Measurements from ENCODE around the gene ANXA8L1. TPM values are rescaled to one million over a fixed set of nuclear protein-coding genes. Genes with fewer than 3 reads are reported as not detected.
"Not testable (repeated sequence)": the region's sequence is repeated elsewhere in the genome, so short reads cannot be mapped to it uniquely, and the experiment has no call there.

ANXA8L1 gene
- total RNA-seq, 1 experiment from 2014 or later, result not detected

GRCh38 chr10:46378108-46378507 lies 2.5 kb downstream of the ANXA8L1 start:
- H3K27ac ChIP-seq (ENCODE audit: low read depth, low read length); H3K4me2 ChIP-seq (ENCODE audit: low read length); intact Hi-C loops (cut with micrococcal nuclease); H3K4me3 ChIP-seq (replicated peaks in 1 of 2; ENCODE audit: low read depth in 1 of 2, low read length in 2 of 2); H4K20me1 ChIP-seq (ENCODE audit: insufficient read depth); H3K79me2 ChIP-seq (ENCODE audit: insufficient read depth, low read length); H3K36me3 ChIP-seq (ENCODE audit: control insufficient read depth in 1 of 2, insufficient read depth in 2 of 2, low read length in 2 of 2); H3K9ac ChIP-seq (ENCODE audit: low read length); DNase-seq (ENCODE audit: low read depth, low spot score); CTCF ChIA-PET; RAD21 ChIA-PET (ENCODE audit: low non-redundant PET in 1 of 2, low total read pairs in 2 of 2, uncharacterized antibody in 2 of 2, unreplicated experiment in 2 of 2); H3K27me3 ChIP-seq (ENCODE audit: insufficient read depth, low read length); H3K9me2 ChIP-seq (ENCODE audit: insufficient read depth); BruUV-seq (replicated peaks); H2AFZ ChIP-seq (ENCODE audit: low read depth, low read length, poor library complexity, severe bottlenecking); POLR2A ChIA-PET; H3K9me3 ChIP-seq (ENCODE audit: control insufficient read depth in 1 of 2, insufficient read depth in 1 of 2, low read depth in 1 of 2, low read length in 2 of 2); H3K4me1 ChIP-seq (ENCODE audit: control insufficient read depth in 1 of 2, insufficient read depth in 2 of 2, low read length in 2 of 2): not testable (repeated sequence)
- ATAC-seq, result peak; percentile 91

- H3K27ac ChIP-seq (ENCODE audit: low read depth, low read length); H3K36me3 ChIP-seq (ENCODE audit: control insufficient read depth in 1 of 2, insufficient read depth in 2 of 2, low read length in 2 of 2); intact Hi-C loops (cut with micrococcal nuclease); H3K4me2 ChIP-seq (ENCODE audit: low read length); H3K9me3 ChIP-seq (ENCODE audit: control insufficient read depth in 1 of 2, insufficient read depth in 1 of 2, low read depth in 1 of 2, low read length in 2 of 2); ATAC-seq; POLR2A ChIA-PET; H3K9ac ChIP-seq (ENCODE audit: low read length); DNase-seq (ENCODE audit: low read depth, low spot score); H4K20me1 ChIP-seq (ENCODE audit: insufficient read depth); H3K79me2 ChIP-seq (ENCODE audit: insufficient read depth, low read length); H3K9me2 ChIP-seq (ENCODE audit: insufficient read depth); H3K4me3 ChIP-seq (replicated peaks in 1 of 2; ENCODE audit: low read depth in 1 of 2, low read length in 2 of 2); BruUV-seq (replicated peaks); RAD21 ChIA-PET (ENCODE audit: low non-redundant PET in 1 of 2, low total read pairs in 2 of 2, uncharacterized antibody in 2 of 2, unreplicated experiment in 2 of 2); H3K4me1 ChIP-seq (ENCODE audit: control insufficient read depth in 1 of 2, insufficient read depth in 2 of 2, low read length in 2 of 2); H3K27me3 ChIP-seq (ENCODE audit: insufficient read depth, low read length); CTCF ChIA-PET; H2AFZ ChIP-seq (ENCODE audit: low read depth, low read length, poor library complexity, severe bottlenecking): not testable (repeated sequence)
These were observed 3.8 kb downstream of the ANXA8L1 start for GRCh38 chr10:46379233-46379848.

GRCh38 chr10:46385858-46386257 lies 10.3 kb downstream of the ANXA8L1 start:
- H3K4me1 ChIP-seq (ENCODE audit: control insufficient read depth in 1 of 2, insufficient read depth in 2 of 2, low read length in 2 of 2); H3K9me2 ChIP-seq (ENCODE audit: insufficient read depth); POLR2A ChIA-PET; CTCF ChIA-PET; H3K27ac ChIP-seq (ENCODE audit: low read depth, low read length); intact Hi-C loops (cut with micrococcal nuclease); ATAC-seq; H3K79me2 ChIP-seq (ENCODE audit: insufficient read depth, low read length); BruUV-seq (replicated peaks); DNase-seq (ENCODE audit: low read depth, low spot score); H3K9me3 ChIP-seq (ENCODE audit: control insufficient read depth in 1 of 2, insufficient read depth in 1 of 2, low read depth in 1 of 2, low read length in 2 of 2); H3K27me3 ChIP-seq (ENCODE audit: insufficient read depth, low read length); H4K20me1 ChIP-seq (ENCODE audit: insufficient read depth); H2AFZ ChIP-seq (ENCODE audit: low read depth, low read length, poor library complexity, severe bottlenecking); RAD21 ChIA-PET (ENCODE audit: low non-redundant PET in 1 of 2, low total read pairs in 2 of 2, uncharacterized antibody in 2 of 2, unreplicated experiment in 2 of 2); H3K36me3 ChIP-seq (ENCODE audit: control insufficient read depth in 1 of 2, insufficient read depth in 2 of 2, low read length in 2 of 2); H3K9ac ChIP-seq (ENCODE audit: low read length); H3K4me2 ChIP-seq (ENCODE audit: low read length); H3K4me3 ChIP-seq (replicated peaks in 1 of 2; ENCODE audit: low read depth in 1 of 2, low read length in 2 of 2): not testable (repeated sequence)

- H4K20me1 ChIP-seq (ENCODE audit: insufficient read depth); H2AFZ ChIP-seq (ENCODE audit: low read depth, low read length, poor library complexity, severe bottlenecking); H3K79me2 ChIP-seq (ENCODE audit: insufficient read depth, low read length); H3K4me3 ChIP-seq (replicated peaks in 1 of 2; ENCODE audit: low read depth in 1 of 2, low read length in 2 of 2); DNase-seq (ENCODE audit: low read depth, low spot score); H3K9ac ChIP-seq (ENCODE audit: low read length); intact Hi-C loops (cut with micrococcal nuclease); H3K9me2 ChIP-seq (ENCODE audit: insufficient read depth); H3K4me1 ChIP-seq (ENCODE audit: control insufficient read depth in 1 of 2, insufficient read depth in 2 of 2, low read length in 2 of 2); CTCF ChIA-PET; RAD21 ChIA-PET (ENCODE audit: low non-redundant PET in 1 of 2, low total read pairs in 2 of 2, uncharacterized antibody in 2 of 2, unreplicated experiment in 2 of 2); H3K4me2 ChIP-seq (ENCODE audit: low read length); H3K27me3 ChIP-seq (ENCODE audit: insufficient read depth, low read length); ATAC-seq; BruUV-seq (replicated peaks); POLR2A ChIA-PET; H3K36me3 ChIP-seq (ENCODE audit: control insufficient read depth in 1 of 2, insufficient read depth in 2 of 2, low read length in 2 of 2); H3K9me3 ChIP-seq (ENCODE audit: control insufficient read depth in 1 of 2, insufficient read depth in 1 of 2, low read depth in 1 of 2, low read length in 2 of 2); H3K27ac ChIP-seq (ENCODE audit: low read depth, low read length): not testable (repeated sequence)
These were observed 11.1 kb downstream of the ANXA8L1 start for GRCh38 chr10:46386694-46387093.
